Suprapubic skin (tissue), 4 donors: Measurements from ENCODE around the gene ELL.

Source experiments
- EP300 ChIP-seq: sonication (generic); formaldehyde crosslinking; IDR thresholded peaks from one replicate; pipeline ENCODE4 v1.6.1; 2017; ENCODE audit warnings: antibody characterized with exemption
- POLR2AphosphoS5 ChIP-seq, 3 donors: sonication (generic); formaldehyde crosslinking; IDR thresholded peaks; one replicate each; pipeline ENCODE4 v1.6.1; 2017; ENCODE audit warnings: antibody characterized with exemption in 3 of 3
- TF ChIP-seq, protein P1 (sequence below), 2 donors: fragments of 200-600 bp in 1 of 2; fragments of 450-650 bp in 1 of 2; sonication (generic) in 1 of 2; IDR thresholded peaks; one replicate each; pipeline ENCODE4 v1.5.1; 2016 to 2019; ENCODE audit warnings: antibody characterized with exemption in 2 of 2, mild to moderate bottlenecking in 1 of 2, moderate library complexity in 1 of 2

DNA sequence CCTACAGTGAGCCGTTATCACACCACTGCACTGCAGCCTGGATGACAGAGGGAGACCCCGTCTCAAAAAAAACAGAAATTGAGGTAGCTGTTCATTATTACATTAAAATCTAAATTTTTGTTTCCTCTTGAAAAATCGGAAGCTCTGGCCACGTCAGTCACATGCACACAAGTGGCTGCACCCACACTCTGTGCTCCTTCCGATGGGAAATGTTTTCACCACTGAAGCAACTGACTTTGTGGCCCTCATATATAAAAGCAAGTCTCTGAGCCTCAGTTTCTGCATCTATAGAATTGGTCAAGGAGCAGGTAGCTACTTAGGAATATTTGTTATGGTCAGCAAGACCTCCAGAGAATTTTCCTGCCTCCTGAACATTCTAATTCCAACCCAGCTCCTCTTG lies 128.9 kb downstream of the ELL start:
- TF ChIP-seq, protein P1, sequence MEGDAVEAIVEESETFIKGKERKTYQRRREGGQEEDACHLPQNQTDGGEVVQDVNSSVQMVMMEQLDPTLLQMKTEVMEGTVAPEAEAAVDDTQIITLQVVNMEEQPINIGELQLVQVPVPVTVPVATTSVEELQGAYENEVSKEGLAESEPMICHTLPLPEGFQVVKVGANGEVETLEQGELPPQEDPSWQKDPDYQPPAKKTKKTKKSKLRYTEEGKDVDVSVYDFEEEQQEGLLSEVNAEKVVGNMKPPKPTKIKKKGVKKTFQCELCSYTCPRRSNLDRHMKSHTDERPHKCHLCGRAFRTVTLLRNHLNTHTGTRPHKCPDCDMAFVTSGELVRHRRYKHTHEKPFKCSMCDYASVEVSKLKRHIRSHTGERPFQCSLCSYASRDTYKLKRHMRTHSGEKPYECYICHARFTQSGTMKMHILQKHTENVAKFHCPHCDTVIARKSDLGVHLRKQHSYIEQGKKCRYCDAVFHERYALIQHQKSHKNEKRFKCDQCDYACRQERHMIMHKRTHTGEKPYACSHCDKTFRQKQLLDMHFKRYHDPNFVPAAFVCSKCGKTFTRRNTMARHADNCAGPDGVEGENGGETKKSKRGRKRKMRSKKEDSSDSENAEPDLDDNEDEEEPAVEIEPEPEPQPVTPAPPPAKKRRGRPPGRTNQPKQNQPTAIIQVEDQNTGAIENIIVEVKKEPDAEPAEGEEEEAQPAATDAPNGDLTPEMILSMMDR (IDR thresholded peaks at IDR 0.05), result no peak
- TF ChIP-seq EP300 (no peak), POLR2AphosphoS5 (IDR thresholded peaks at IDR 0.05) (no peak)
